ENCODE data around the gene WDR83.
"Not testable (repeated sequence)": the region's sequence is repeated elsewhere in the genome, so short reads cannot be mapped to it uniquely, and the experiment has no call there.

Gene WDR83

GRCh38 chr19:12666265-12667048 is at the start of gene WDR83, which contains the start of gene MAN2B1:
Gene WDR83 (plus strand): TSS chr19:12666807. CDS start chr19:12669791, 2,984 bp downstream.
Gene MAN2B1 (minus strand): TSS chr19:12666742. CDS start chr19:12666701, 41 bp downstream.
- peak; percentile 84 for DNase-seq

GRCh38 chr19:12617646-12618045 is 49.0 kb upstream of the WDR83 start:
- no peak for DNase-seq

GRCh38 chr19:12621253-12622024 is 45.2 kb upstream of the WDR83 start:
- DNase-seq: not testable (repeated sequence)

- DNase-seq: no peak
Observed at GRCh38 chr19:12623361-12624031, 43.1 kb upstream of the WDR83 start.

GRCh38 chr19:12626958-12627357 is 39.6 kb upstream of the WDR83 start:
- no peak for DNase-seq

GRCh38 chr19:12628040-12629022 is 38.3 kb upstream of the WDR83 start:
- no peak for DNase-seq

GRCh38 chr19:12629215-12629614 is 37.4 kb upstream of the WDR83 start:
- DNase-seq: no peak

GRCh38 chr19:12636631-12637030 is 30.0 kb upstream of the WDR83 start:
- DNase-seq: no peak

- DNase-seq: no peak
Observed at GRCh38 chr19:12638611-12639182, 27.9 kb upstream of the WDR83 start.

GRCh38 chr19:12639901-12640613 is 26.6 kb upstream of the WDR83 start:
- DNase-seq: peak; percentile 90

GRCh38 chr19:12641456-12641855 is 25.2 kb upstream of the WDR83 start:
- DNase-seq: no peak

- no peak for DNase-seq
Observed at GRCh38 chr19:12642506-12642905, 24.1 kb upstream of the WDR83 start.

- not testable (repeated sequence) for DNase-seq
Observed at GRCh38 chr19:12643716-12644115, 22.9 kb upstream of the WDR83 start.

GRCh38 chr19:12646551-12646950 is 20.1 kb upstream of the WDR83 start:
- DNase-seq: no peak

- no peak for DNase-seq
Observed at GRCh38 chr19:12647047-12647446, 19.6 kb upstream of the WDR83 start.

- DNase-seq: peak; percentile 57
Observed at GRCh38 chr19:12647490-12648071, 19.0 kb upstream of the WDR83 start.

- no peak for DNase-seq
Observed at GRCh38 chr19:12648088-12648487, 18.5 kb upstream of the WDR83 start.

GRCh38 chr19:12649941-12650340 is 16.7 kb upstream of the WDR83 start:
- DNase-seq: no peak

- no peak for DNase-seq
Observed at GRCh38 chr19:12652219-12652618, 14.4 kb upstream of the WDR83 start.

GRCh38 chr19:12655546-12655945 is 11.1 kb upstream of the WDR83 start:
- DNase-seq: no peak

All from CD4-positive, alpha-beta T cell treated with Interleukin-15 for 1 hour (primary cell).